Spinal cord (tissue), 10 donors: ENCODE data around the gene LEPR. TPM values are rescaled to one million over a fixed set of nuclear protein-coding genes. Genes with fewer than 3 reads are reported as not detected.

ENCODE experiments used
- DNase-seq, 6 donors: peaks; one replicate each; pipeline versions ENCODE4 v3.0.0 to v3.0.0-alpha.2; 2013 to 2015; ENCODE audit warnings: low spot score in 6 of 6, low read depth in 4 of 6
- H3K27ac ChIP-seq: one replicate; pipeline ENCODE4 v1.5.1; 2013; ENCODE audit warnings: low read depth, low read length, control low read depth
- H3K27me3 ChIP-seq: one replicate; pipeline ENCODE4 v1.6.1; 2013; ENCODE audit warnings: low read length; ENCODE audit not compliant: control insufficient read depth, insufficient read depth
- H3K36me3 ChIP-seq: one replicate; pipeline ENCODE4 v1.6.1; 2013; ENCODE audit warnings: low read length; ENCODE audit not compliant: control insufficient read depth, insufficient read depth
- H3K4me1 ChIP-seq: one replicate; pipeline ENCODE4 v1.6.1; 2013; ENCODE audit warnings: low read length; ENCODE audit not compliant: control insufficient read depth, insufficient read depth
- H3K4me3 ChIP-seq: one replicate; pipeline ENCODE4 v1.5.1; 2013; ENCODE audit warnings: low read depth, low read length, control low read depth
- H3K9me3 ChIP-seq: one replicate; pipeline ENCODE4 v1.6.1; 2013; ENCODE audit warnings: low read length; ENCODE audit not compliant: control insufficient read depth, insufficient read depth
- WGBS: methylation state at CpG from one replicate; pipeline ENCODE4 v1.1.5; 2013; ENCODE audit warnings: missing lambda C conversion rate; ENCODE audit not compliant: insufficient coverage; 5-methylcytosine and 5-hydroxymethylcytosine counted together
- polyA plus RNA-seq, 2 donors: library from polyadenylated mRNA; unstranded; fragments of 120-200 nt; gene quantifications; one replicate each; pipeline ENCODE4 v1.2.1, GENCODE V29; 2013; ENCODE audit not compliant: insufficient read length in 2 of 2
- total RNA-seq, 2 donors: library from RNA; depleted of rRNA in 1 of 2; stranded (reverse); fragments of 120-200 nt in 1 of 2; fragments of >200 nt in 1 of 2; gene quantifications; one replicate each; pipeline versions ENCODE4 v1.2.3 to v1.2.4, GENCODE V29; 2013 to 2014
- donor health status: healthy.

Gene LEPR
- total and polyA plus RNA-seq, 4 donors: 6.9 to 197 (median 75.0) TPM

- no CpG with 5 or more reads among the region's 1 CpG for WGBS
- no peaks in the 10 kb centered on the region for H3K9me3 ChIP-seq
- peaks cover 10% of the 10 kb centered on the region for H3K36me3 ChIP-seq
- DNase-seq: no peak
- H3K4me3 ChIP-seq: no peak overlapping the region
- H3K27me3 ChIP-seq: no peaks in the 10 kb centered on the region
- no peak overlapping the region for H3K27ac ChIP-seq
- H3K4me1 ChIP-seq: no peaks in the 10 kb centered on the region
Measured at GRCh38 chr1:65409314-65409713, 11.2 kb upstream of the LEPR start.

DNA sequence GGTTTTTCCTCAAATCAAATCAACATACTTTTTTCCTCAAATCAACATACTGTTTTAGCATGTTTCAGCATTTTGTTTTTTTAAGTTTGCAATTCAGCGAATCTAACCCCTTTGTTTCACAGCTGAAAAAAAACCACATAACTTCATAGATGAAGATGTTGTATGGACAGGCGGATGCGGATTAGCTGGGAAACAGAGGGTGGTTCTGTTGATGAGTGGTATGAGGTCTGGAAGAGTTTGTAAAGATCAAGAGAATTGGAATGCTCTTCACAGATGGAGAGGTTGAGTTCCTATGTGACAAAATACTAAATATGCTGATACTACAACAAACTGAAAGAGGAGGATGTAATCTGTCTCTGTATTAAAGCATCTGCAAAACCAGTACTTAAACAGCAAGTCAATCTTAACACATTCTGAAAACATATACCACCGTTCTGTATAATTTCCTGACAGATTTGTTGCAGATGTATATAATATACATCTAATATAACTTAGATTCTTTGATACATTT, 10.6 kb upstream of the LEPR start:
- Histone ChIP-seq H3K36me3 (peaks cover 10% of the 10 kb centered on the region), H3K4me3 (no peak overlapping the region), H3K9me3 (no peaks in the 10 kb centered on the region), H3K27me3 (no peaks in the 10 kb centered on the region), H3K27ac (no peak overlapping the region), H3K4me1 (no peaks in the 10 kb centered on the region)
- WGBS: no CpG with 5 or more reads among the region's 4 CpGs
- DNase-seq: no peak

DNA sequence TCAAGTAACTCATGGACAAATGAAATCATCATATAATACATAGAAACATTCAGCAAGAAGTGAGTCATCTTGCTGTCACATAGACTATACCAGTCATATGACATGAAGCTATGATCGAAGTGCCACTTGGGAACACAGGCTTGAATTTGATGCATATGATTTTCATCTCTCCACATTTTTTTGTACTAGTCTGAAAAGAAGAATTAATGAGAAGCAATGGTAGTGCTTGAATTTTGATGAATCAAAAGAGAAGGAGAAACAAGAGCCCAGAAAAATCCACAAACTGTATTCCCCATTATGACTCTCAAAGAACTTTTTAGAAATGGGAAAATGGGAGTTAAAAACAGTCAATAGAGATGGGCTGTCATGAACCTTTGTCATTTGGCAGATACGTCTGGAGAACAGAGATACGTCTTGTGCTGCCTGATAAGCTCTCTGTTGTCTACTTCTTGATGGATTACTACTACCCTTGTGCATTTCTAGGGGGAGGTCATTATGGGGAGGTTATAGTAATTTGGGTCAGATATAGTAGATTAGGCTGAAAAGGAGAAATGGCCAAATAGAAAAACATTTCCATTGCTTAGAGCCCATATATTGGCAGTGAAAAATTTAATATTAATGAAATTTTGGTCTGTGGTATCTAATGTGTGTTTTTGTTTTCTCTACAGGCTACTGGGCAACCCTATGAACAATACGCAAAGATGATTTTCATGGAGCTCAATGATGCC, 8.0 kb upstream of the LEPR start:
- WGBS: no CpG with 5 or more reads among the region's 4 CpGs
- Histone ChIP-seq H3K27ac (no peak overlapping the region), H3K9me3 (no peaks in the 10 kb centered on the region), H3K4me3 (no peak overlapping the region), H3K4me1 (no peaks in the 10 kb centered on the region), H3K36me3 (peaks cover 1% of the 10 kb centered on the region), H3K27me3 (no peaks in the 10 kb centered on the region)
- no peak for DNase-seq

DNA sequence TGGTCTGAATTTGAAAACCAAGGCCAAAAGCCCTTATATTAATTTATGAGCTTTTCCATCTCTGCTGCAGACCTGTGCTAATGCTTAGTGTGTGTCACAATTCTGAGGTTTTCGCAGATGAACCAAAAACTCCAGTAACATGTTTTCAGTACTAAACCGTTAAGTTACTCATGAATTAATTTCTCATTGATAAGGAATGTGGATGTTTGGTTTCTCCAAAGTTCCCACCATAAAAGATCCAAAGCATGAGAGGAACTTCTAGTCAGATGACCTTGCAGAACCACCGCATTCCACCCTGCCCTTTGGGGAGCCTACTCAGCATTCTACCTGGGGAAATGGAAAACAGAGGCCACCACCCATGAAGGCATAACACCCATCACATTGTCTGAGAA, 7.5 kb upstream of the LEPR start:
- H3K4me1 ChIP-seq: no peaks in the 10 kb centered on the region
- H3K27ac ChIP-seq: no peak overlapping the region
- no peaks in the 10 kb centered on the region for H3K27me3 ChIP-seq
- no CpG with 5 or more reads among the region's 3 CpGs for WGBS
- no peak overlapping the region for H3K4me3 ChIP-seq
- no peaks in the 10 kb centered on the region for H3K36me3 ChIP-seq
- no peaks in the 10 kb centered on the region for H3K9me3 ChIP-seq
- no peak for DNase-seq

DNA sequence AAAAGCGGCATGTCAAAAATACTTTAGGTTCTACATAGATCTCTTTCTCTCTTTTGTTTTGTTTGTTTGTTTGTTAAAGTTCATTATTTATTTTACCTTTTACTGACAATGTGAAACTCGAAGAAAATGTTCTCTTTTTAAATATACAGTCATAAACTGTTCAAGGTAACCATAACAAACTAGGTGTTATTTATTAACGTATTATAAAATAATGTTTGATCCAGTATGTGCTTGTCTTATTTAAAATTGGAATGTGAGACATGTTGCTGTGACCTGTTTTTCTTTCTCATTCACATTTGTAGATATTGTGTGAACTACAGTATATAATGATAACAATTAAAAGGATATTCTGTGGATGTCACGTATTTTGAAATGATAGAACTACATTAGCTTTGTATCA, 5.9 kb upstream of the LEPR start:
- no CpG with 5 or more reads among the region's 4 CpGs for WGBS

GRCh38 chr1:65416767-65417166, 3.7 kb upstream of the LEPR start:
- DNase-seq: no peak
- Histone ChIP-seq H3K27ac (no peak overlapping the region), H3K4me3 (no peak overlapping the region), H3K9me3 (no peaks in the 10 kb centered on the region), H3K36me3 (no peaks in the 10 kb centered on the region), H3K27me3 (no peaks in the 10 kb centered on the region), H3K4me1 (peaks cover 6% of the 10 kb centered on the region)
- WGBS: no CpG with 5 or more reads among the region's 1 CpG

More for the DNA sequence above, 5.9 kb upstream of the LEPR start:
- Histone ChIP-seq H3K27me3 (no peaks in the 10 kb centered on the region), H3K4me1 (peaks cover under 1% of the 10 kb centered on the region), H3K36me3 (no peaks in the 10 kb centered on the region), H3K4me3 (no peak overlapping the region), H3K9me3 (no peaks in the 10 kb centered on the region), H3K27ac (no peak overlapping the region)
- no peak for DNase-seq

GRCh38 chr1:65417729-65418128, 2.7 kb upstream of the LEPR start:
- Histone ChIP-seq H3K9me3 (no peaks in the 10 kb centered on the region), H3K27me3 (no peaks in the 10 kb centered on the region), H3K4me3 (no peak overlapping the region), H3K4me1 (peaks cover 13% of the 10 kb centered on the region), H3K27ac (no peak overlapping the region), H3K36me3 (no peaks in the 10 kb centered on the region)
- WGBS: no CpG with 5 or more reads among the region's 2 CpGs
- DNase-seq: no peak

GRCh38 chr1:65418522-65419185, 1.8 kb upstream of the LEPR start:
- peaks cover 14% of the 10 kb centered on the region for H3K4me1 ChIP-seq
- no peak overlapping the region for H3K4me3 ChIP-seq
- DNase-seq: peak in 1 of 6 donors; percentile 3
- WGBS: 100% methylated on average over 2 of the region's 4 CpGs
- H3K27ac ChIP-seq: no peak overlapping the region
- H3K36me3 ChIP-seq: no peaks in the 10 kb centered on the region
- H3K27me3 ChIP-seq: no peaks in the 10 kb centered on the region
- no peaks in the 10 kb centered on the region for H3K9me3 ChIP-seq

DNA sequence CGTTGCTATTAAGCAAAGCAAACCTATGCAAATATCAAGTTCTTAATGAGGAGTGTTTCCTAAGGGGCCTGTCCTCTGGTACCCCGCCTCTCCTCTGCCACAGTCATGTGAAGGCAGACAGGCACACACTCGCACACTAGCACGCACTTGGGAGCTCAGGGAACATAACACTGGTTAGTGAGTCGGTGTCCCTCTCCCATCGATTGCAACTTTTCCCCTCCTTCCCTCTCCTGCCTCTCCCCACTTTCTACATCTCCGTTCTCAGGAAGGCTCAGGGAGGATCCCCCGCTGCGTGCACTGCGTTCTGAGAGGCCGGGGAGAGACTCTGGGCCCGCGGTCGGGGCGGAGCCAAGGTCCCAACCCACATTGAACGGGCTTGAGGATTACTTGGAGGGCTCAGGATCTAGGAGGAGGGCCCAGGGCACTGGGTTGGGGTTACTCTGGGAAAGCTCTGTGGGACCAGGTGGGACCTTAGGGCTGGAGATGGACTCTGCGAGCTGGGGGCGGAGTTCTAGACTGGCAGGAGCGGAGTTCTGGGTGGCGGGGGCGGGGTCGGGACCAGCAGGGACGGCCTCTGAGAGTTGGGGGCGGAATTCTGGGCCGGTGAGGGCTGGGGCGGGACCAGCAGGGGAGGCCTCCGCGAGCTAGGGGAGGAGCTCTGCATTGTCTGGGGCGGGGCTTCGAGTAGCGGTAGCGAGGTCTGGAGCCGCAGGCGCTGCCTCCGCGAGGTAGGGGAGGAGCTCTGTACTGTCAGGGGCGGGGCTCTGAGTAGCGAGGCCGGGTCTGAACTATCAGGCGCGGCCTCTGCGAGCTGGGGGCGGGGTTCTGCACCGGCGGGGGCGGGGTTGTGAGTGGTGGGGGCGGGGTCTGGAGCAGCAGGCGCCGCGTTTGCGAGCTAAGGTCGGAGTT, 533 bp upstream of the LEPR start:
- peak overlapping the region; percentile 99 for H3K27ac ChIP-seq
- WGBS: under 1% methylated on average over 46 of the region's 52 CpGs
- peaks cover 14% of the 10 kb centered on the region for H3K4me1 ChIP-seq
- no peaks in the 10 kb centered on the region for H3K27me3 ChIP-seq
- H3K4me3 ChIP-seq: peak overlapping the region; percentile 74
- no peaks in the 10 kb centered on the region for H3K9me3 ChIP-seq
- H3K36me3 ChIP-seq: no peaks in the 10 kb centered on the region
- peak; percentile 78 to 98 (median 88) for DNase-seq
